RCC 7860 (cell line): ENCODE measurements around the gene TCN2.
"Not testable (repeated sequence)": the region's sequence is repeated elsewhere in the genome, so short reads cannot be mapped to it uniquely, and the experiment has no call there.

ENCODE experiments used
- DNase-seq: peaks from one replicate; pipeline ENCODE4 v3.0.0-alpha.2; 2015; ENCODE audit warnings: low spot score
- FAIRE-seq: peaks from 2 replicates; lab custom pipeline; 2012; peaks lifted over from hg19 to GRCh38; lab: Jason Lieb, UNC

The TCN2 gene

DNA sequence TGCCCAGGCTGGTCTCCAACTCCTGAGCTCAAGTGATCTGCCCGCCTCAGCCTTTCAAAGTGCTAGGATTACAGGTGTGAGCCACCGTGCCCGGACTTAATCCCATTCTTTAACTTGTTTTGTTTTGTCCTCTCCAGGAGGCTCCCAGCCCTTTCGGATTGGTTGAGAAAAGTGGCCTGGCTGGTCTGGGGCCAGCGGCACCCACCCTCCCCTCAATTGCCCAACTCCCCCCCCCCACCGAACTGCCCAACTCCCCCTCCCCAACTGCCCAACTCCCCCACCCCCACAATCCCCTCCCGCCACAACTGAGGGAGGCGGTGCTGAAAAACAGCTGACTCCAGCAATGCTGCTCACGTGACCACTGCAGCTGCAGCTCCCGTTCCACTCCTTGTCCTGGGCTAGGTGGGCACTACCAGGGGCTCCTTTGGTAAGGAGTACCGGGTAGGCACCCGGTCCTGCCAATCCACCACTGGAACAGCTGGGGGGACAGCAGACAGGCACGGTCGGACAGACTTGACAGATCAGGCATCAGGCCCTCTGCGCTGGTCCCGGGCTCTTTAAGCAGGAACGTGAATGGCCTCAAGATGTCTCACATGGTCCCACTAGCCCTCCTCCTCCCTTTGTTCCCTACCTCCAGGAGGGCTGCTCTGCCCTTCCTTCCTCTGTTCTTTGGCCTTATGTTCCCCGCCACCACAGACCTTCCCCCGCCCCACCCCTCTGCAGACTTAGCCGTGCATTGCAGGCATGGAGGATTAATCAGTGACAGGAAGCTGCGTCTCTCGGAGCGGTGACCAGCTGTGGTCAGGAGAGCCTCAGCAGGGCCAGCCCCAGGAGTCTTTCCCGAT lies at the start of gene TCN2:
Gene TCN2 (plus strand): TSS at position 720 of the 845 bp plus-strand sequence. CDS start 158 bp downstream, outside the sequence.
- FAIRE-seq, result peak; percentile 72
- DNase-seq, result peak; percentile 75

DNA sequence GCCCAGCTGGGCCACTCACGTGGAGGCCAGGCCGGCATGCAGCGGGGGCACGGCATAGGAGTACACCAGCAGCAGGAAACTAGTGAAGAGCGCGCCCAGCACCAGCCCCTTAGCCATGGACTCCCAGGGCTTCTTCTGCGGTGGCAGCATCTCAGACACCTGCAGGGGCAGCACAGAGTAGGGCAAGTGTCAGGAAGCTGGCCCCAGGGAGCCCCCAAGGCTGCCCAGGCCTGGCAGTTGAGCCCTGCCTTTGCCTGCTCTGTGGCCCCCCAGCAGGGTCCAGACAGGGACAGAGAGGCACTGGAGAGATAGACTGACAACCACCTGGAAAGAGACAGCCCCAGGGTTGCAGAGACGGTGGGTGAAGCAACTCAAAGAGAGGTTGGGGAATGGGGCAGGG lies 49.7 kb upstream of the TCN2 start:
- FAIRE-seq (no peak), DNase-seq (no peak)

DNA sequence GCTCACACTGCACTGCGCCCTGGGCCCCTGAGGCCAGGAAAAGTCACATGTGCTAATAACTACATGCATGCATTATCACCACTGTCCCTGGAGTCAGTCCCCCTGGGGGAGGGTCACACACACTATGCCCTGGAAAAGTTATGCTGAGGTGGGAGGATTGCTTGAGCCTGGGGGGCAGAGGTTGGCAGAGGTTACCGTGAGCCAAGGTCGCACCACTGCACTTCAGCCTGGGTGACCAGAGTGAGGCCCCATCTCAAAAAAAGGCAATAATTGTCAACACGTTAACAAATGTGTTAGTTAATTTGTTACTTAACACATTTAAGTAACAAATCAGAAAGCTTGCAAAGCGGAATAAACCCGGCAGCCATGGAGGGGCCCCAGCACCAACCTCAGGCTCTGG lies 47.1 kb upstream of the TCN2 start:
- DNase-seq (no peak), FAIRE-seq (no peak)

DNA sequence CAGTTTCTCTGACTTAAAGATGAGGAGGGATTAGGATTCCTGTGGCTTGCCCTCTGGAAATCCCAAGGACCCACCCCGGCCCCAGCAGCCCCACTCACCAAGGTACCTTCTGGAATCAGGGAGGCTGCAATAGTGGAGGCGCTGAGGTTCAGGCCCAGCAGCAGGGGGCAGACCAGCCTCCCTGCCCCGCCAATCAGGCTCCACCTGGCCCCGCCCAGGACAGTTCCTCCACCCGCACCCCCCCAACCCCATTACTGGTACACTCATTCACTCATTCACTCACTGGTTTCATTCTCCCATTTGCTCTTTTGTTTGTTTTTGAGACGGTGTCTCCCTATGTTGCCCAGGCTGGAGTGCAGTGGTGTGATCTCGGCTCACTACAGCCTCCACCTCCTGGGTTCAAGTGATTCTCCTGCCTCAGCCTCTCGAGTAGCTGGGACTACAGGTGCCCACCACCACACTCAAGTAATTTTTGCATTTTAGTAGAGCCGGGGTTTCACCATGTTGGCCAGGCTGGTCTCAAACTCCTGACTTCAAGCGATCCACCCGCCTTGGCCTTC lies 46.3 kb upstream of the TCN2 start:
- DNase-seq (peak; percentile 68), FAIRE-seq (peak; percentile 82)

DNA sequence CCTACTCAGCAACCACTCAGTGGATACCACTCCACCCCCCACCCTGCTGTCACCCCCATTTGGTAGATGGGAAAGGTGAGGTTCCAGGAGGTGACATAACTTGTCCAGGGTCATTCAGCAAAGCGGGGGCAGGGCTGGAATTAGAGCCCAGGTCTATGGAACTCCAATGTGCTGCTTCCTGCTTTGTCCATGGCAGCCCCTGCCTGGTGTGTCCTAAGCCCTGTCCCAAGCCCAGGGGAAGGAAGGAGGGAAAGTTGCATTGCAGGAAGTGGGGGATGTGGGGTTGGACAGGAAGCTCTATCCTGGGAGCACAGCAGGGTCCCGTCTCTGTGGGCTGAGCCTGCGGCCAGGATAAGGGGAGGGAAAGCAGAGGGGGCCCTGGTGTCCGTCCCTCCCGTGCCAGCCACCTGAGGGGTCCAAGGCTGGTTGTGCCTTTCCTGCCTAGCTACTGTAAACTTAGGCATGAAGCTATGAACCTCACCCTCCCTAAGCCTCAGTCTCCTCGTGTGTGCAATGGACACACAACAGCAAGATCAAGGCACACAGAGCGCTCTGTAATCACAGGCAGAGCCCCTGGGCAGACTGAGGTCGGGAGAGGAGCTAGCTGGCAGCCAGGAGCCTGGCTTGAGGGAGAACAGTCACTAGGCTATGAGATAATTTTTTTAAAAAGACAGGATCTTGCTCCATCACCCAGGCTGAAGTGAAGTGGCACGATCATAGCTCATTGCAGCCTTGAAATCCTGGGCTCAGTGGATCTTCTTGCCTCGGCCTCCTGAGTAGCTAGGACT lies 45.4 kb upstream of the TCN2 start:
- FAIRE-seq (peak; percentile 81), DNase-seq (peak; percentile 76)

DNA sequence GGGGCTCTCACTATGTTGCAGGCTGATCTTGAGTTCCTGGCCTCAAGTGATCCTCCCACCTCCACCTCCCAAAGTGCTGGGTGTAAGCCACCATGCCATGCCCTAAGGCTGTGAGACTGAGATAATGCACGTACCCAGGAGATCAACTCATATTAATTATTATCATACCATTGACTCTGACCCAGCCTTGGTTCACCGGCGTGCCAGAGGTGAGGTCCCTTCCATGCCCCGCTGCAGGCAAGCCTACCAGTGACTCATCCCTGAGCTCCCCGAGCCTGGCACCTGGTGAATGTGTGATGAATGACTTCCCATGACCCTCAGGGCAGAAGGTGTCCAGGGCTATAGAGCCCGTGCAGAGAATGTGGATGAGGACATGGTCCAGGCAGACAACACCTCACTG lies 44.6 kb upstream of the TCN2 start:
- FAIRE-seq (peak; percentile 98), DNase-seq (peak; percentile 97)

DNA sequence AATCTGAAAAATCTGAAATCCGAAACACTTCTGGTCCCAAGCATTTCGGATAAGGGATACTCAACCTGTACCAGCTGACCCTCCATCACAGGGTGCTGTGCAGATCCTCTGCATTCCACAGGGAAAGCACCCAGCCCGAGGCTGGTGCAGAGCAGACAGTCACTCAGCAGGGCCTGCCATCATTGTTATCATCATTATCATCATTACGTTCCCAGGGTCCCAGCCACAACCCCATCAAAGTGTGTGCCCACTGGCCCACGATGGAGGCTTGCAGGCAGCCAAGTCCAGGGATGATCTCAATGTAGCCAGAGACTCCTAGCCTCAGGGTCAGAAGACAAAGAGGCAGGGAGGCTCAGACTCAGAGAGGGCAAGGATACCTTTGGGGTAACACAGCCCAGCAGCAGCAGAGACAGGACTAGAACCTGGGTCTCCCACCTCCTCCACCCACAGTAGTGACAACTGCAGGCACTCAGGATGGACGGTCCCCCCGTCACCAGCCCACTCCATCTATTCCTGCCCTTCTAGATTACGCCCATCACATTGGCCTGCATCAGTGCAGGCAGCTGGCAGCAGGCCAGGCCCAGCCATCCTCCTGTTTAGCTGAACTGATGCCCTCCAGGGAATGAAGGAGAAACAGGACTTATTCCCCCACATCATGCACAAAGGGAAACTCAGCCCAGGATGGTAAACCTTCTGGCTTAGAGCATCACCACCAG lies 42.8 kb upstream of the TCN2 start:
- FAIRE-seq, result no peak

DNA sequence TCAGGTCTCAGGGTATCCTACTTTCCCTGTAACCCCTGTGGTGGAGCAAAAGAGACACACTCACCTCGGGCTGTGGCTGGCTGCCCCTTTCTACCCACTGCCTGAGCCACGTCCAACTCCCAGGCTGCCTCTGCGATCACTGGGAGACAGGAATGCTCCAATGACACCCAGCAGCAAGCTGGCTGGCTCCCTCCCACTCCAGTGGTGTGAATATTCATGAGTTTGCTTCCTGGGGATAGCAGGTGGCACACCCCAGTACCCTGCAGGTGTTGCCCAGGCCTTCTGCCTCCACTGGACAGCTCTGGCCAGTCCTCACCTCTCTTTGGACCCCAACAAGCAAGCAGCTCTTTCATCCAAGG lies 42.2 kb upstream of the TCN2 start:
- FAIRE-seq (peak; percentile 12), DNase-seq (peak; percentile 18)

More for the DNA sequence above, 42.8 kb upstream of the TCN2 start:
- DNase-seq, result no peak

DNA sequence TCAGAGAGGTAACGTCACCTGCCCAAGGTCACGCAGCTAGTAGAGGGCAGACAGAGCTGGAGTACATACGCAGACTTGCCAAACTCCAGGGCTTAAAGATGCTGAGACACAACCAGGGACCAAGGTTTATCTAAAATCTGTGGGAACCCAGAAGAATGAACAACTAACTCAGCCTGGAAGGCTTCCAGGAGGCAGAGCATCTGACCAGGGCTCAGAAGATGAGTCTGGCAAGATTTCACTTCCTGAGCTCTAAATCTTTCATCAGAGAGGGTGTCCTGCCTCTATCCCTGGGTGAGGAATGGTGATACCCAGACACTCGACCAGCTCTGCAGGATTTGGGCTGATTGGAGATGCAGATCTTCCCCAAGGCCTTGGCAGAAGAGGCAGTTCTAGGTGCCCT lies 41.6 kb upstream of the TCN2 start:
- DNase-seq (no peak), FAIRE-seq (peak; percentile 65)

DNA sequence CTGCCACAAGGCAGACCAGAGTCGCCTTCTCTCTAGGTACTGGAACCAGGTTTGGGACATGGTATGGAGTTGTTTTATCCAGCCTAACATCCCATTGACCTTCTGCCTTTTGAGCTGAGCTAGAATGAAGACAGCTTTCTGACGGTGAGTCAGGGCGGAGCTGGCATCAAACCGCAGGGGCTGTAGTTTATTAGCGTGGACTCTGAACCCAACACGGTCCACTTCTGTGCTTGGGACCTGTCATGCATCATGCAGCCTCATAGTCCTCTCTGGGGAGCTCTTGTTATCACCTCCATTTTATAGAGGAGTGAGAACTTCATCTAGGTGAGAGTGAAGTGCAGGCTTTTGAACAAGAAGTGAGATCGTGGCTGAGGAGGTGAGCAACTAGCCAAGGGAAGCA lies 40.8 kb upstream of the TCN2 start:
- DNase-seq, result peak; percentile 68

DNA sequence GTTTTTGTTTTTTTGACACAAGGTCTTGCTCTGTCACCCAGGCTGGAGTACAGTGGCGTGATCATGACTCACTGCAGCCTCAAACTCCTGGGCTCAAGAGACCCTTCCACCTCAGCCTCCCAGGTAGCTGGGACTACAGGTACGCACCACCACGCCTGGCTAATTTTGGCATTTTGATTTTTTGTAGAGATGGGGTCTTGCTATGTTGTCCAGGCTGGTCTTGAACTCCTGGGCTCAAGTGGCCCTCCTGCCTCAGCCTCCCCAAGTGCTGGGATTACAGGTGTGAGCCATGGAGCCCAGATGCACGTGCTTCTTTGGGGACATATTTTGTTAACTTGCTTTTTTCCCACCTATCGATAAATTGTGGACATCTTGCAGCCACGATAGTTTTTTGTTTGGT lies 39.7 kb upstream of the TCN2 start:
- DNase-seq, FAIRE-seq: not testable (repeated sequence)

More for the DNA sequence above, 40.8 kb upstream of the TCN2 start:
- peak; percentile 88 for FAIRE-seq

DNA sequence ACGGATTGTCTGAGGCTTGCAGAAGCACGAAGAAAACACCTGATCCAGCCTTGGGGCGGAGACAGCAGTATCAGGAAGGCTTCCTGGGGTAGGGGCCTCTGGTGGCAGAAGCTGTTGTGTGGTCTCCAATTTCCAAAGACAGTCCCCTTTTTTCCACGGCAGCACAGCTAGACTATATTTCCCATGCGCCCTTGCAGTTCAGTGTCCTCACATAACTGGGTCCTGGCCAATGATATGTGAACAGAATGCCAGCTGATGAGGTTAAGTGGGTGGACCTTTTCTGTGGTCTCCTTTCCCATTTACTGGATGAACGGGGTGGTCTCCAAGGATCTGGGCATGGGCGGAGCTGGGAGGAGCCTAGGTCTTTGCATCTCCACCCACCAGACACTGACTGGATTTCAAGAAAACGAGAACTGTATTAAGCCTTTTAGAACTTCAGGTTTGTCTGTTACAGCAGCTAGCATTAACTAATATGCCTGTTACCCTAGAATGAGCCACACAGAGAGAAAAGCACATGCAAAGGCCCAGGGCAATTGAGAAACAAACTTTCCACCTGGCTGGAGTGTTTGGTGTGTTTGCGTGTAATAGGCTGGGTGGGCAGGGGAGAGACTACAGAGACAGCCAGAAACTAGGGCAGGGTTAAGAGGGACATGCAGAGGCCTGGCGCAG lies 38.7 kb upstream of the TCN2 start:
- DNase-seq, result no peak
- FAIRE-seq, result no peak

DNA sequence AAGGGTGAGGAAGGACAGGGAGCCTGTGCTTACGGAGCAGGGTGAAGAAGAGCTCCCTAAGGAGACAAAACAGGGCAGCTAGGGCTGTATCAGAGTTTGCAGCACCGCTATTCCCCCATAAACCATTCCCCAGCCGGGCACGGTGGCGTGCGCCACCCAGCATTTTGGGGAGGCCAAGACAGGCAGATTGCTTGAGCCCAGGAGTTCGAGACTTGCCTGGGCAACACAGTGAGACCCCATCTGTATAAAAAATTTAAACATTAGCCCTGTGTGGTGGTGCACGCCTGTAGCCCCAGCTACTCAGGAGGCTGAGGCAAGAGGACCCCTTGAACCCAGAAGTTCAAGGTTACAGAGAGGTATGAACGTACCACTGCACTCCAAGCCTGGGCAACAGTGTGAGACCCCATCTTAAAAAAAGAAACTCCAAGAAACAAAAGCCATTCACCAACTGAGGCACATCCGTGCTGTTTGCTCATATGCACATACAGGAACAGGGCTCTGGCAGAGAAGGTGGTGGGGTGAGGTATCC lies 37.2 kb upstream of the TCN2 start:
- FAIRE-seq (no peak), DNase-seq (no peak)

DNA sequence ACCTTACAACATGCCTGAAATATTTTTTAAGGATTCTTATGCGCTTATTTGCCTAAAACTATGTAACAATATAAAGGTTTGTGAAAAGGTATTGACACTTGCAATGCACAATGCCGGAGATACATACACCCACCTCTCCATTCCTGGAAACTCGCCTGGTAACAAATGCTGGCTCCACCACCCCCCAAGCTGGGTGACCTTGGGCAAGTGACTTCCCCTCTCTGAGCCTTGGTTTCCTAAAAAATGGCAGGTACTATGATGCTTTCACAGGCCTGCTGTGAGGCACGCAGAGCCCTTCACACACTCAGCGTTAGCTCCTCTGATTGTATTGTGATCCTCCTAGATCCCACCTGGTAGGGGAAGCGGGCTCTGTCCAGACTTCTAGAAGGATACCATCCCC lies 34.8 kb upstream of the TCN2 start:
- FAIRE-seq, result no peak
- DNase-seq, result no peak

DNA sequence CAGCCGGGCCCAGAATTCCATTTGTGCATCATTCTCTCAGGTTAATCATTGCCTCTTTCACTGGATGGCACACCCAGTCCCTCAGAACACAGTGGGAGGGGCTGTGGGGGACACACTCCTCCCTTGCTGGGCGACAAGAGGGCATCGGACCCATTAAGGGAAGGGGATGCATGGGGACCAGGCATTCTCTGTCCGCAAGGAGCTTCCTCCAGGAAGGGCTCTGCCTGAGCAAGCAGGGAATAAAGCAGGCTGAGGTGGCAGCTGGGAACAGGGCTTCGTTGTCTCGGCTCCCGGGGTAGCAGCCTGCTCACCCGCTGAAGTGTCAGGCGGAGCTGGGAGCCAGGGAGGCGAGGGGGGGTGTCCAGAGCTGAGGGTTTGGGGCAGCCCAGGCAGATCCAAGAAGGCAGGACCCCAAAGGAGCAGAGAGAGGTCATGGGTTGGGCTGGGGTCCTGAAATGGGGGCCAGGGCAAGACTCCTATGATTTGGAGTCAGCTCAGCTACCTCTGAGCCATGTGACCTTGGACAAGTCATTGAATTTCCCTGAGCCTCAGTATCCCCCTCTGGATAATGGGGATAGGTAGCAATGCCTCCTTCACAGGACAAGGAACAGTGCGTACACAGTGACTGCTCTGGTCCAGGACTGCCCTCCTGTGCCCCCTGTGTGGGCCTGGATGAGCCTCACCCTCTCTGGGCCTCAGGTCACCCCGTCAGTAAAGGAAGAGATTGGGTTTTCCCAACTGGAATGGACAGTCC lies 34.0 kb upstream of the TCN2 start:
- DNase-seq, result peak; percentile 32
- peak; percentile 74 for FAIRE-seq

DNA sequence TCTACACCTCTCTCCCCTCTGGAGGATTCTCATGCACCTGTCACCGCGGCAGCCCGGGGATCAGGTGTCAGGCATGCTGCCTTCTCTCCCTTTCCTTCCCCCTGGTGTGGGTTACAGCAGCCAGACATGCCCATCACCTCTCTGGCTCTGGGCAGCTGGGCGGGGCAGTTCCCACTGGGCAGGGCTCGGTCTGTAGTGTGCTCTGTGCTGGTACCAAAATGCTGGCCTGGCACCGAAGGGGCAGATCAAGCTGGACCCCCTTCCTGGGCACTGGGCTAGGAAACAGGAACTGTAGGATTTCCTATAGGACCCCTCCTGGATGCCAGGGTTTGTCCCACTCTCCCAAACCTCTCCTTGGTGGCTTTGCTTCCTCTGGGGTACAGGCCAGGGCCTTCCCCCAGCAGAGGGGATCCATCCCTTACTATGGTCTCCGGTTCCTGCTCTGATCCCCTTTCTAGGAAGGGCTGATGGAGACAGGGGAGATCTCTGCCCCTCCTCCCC lies 33.3 kb upstream of the TCN2 start:
- no peak for FAIRE-seq
- no peak for DNase-seq

DNA sequence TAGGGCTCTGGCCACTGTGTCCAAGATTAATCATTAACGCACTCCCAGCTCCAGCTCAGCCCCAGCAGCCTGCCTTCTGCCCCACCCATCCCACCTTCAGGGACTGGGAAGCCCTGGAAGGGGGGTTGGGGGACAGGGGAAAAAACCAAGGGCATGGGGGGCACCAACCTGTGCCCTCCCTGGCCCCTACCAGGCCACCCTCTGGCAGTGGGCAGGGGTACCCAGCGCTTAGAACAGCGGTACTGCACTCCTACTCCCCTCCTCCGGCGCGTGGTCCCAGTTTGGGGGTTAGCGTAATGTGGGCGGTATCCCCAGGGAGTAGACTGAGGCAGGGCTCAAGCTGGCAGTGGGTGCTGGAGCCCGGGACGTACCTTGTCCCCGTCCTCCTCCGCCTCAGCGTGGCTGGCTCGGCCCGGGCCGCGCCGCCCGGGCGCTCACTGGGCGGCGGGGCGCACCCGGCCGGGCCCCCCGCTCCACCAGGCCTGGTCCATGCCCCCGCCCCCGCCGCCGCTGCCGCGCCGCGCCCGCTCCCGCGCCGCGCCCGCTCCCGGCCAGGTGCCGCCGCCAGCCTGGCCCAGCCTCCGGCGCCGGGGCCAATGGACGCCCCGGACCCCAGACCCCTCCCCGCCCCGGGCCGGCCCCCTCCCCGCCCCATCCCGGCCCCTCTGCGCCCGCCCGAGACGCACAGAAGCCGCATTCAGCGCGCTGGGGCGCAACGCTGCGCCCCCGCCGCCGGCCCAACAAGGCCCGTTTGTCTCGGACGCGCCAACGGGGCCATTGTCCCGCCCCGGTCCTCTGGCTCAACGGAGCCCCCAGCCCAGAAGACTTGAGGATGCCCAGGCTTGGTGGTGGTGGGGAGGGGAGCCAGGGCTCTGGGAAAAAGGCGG lies 32.6 kb upstream of the TCN2 start, which contains the start of gene GAL3ST1:
Gene GAL3ST1 (minus strand): TSS at position 571 of the 887 bp plus-strand sequence. CDS start 17,273 bp downstream, outside the sequence.
- no peak for FAIRE-seq
- DNase-seq, result peak; percentile 52

DNA sequence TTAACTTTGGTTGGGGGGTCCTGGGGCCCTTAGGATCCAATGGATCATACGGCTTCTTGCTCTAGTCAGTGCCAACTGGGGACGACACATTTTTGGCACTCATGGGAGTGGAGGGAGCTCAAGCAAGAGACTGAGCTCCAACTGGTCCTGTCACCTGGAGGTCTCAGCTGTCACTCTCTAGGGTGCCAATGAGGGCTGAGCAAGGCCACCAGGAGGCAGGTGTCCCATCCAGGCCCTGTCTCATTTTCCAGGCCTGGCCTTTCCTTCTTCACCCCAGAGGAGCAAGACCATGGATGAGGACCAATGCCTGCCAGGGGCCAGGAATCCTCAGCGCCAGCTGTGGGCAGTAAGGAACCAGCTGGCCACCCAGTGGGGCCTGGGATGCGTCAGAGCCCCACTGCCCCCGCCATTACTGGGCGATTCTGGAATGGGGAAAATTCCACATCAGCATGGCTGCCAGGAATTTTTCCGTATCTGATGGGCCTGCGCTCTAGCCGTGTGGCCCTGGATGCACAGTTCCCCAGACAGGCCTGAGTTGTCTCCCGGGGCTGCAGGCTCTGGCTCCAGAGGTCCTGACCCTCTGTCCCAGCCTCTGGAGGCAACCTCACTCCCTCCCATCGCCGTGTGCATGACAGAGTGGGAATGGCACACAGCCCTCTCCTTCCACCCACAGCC lies 31.8 kb upstream of the TCN2 start:
- DNase-seq (peak; percentile 48), FAIRE-seq (no peak)
